ENCODE results near the gene C10orf88. TPM values are rescaled to one million over a fixed set of nuclear protein-coding genes. Genes with fewer than 3 reads are reported as not detected.

The C10orf88 gene
- total RNA-seq, 1 donor from 2014 or later = 11.8 TPM

GRCh38 chr10:122939856-122940543 is 14.0 kb downstream of the C10orf88 start:
- peaks cover 4% of the 10 kb centered on the region for H3K4me1 Mint-ChIP-seq
- DNase-seq (ENCODE audit: low read depth, low spot score) = no peak
- no peak overlapping the region for H3K27ac Mint-ChIP-seq (ENCODE audit: unreplicated experiment)
- H3K4me3 Mint-ChIP-seq = no peak overlapping the region
- TF ChIP-seq CTCF (conservative IDR thresholded peaks at IDR 0.05) = no peak
- H3K36me3 Mint-ChIP-seq (ENCODE audit: low read depth) = peaks cover 22% of the 10 kb centered on the region
- no peaks in the 10 kb centered on the region for H3K27me3 Mint-ChIP-seq (ENCODE audit: low read depth)
- no peaks in the 10 kb centered on the region for H3K9me3 Mint-ChIP-seq

DNA sequence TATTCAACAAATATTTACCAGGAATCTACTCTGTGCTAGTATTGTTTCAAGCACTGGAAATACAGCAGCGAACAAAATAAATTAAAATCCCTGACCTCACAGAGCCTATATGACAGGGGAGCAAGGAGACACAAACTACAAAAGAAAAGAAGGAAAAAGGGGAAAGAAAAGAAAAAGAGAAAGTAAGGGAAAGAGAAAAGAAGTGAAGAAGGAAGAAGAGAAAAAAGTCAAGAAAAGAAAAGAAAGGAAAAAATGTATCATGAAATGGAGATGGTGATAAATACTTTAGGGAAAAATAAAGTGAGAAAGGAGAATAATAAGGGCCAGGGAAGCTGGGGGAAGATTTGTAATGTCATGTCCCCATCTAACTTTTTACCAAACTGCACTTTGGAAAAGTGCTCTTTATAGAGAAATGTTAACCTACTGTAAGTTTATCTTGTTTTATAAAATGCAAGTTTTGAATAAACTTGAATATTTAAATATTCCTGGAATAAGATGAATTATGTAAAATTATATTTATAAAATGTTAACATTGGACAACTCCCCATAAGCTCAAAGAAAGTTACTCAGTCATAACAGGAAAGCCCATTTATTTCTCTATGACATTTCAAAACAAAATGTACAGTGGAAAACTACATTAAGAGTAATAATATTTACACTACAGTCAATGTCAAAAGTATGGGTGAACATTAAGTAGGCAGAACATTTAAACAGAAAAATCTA is 14.7 kb downstream of the C10orf88 start:
- H3K27me3 Mint-ChIP-seq (ENCODE audit: low read depth) = no peaks in the 10 kb centered on the region
- peaks cover 23% of the 10 kb centered on the region for H3K36me3 Mint-ChIP-seq (ENCODE audit: low read depth)
- H3K9me3 Mint-ChIP-seq = no peaks in the 10 kb centered on the region
- no peak overlapping the region for H3K27ac Mint-ChIP-seq (ENCODE audit: unreplicated experiment)
- TF ChIP-seq CTCF (conservative IDR thresholded peaks at IDR 0.05) = no peak
- H3K4me3 Mint-ChIP-seq = no peak overlapping the region
- peaks cover 4% of the 10 kb centered on the region for H3K4me1 Mint-ChIP-seq
- no peak for DNase-seq (ENCODE audit: low read depth, low spot score)

DNA sequence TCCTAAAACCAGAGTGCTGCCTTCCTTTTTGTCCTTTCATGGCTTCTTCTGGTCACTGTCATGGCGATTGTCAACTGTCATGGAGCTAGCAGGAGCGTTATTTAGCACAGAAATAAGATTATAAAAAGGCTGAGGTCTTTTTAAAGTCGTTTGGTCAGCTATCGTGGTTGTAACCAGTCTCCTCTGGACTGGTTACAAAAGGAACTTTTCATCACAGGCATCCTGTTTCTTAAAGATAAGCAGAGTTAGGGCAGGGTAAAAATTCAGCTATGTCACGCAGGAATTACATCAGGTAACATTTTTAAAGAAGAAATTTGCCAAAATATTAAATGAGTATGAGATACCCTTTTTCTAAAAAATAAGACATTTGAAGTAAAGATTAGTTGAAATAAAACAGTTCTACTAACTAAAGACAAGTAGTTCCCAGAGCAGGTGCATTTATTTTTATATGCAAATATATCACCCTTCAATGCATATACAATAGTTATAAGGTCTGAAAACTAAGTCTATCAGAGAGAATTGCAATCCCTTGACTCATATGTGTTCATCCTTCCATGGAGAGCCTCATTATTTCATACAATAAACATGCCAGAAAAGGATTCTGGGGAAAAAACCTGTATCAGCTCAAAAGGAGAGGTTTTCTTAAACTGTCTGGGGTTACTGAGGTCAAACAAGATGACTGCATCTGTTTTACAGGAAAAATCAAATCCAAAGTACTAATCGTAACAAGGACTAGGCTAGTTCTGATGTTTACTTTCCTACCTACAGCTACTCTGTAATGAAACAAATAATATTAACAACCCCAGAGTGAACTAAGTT is 22.7 kb downstream of the C10orf88 start:
- peaks cover 22% of the 10 kb centered on the region for H3K36me3 Mint-ChIP-seq (ENCODE audit: low read depth)
- no peak overlapping the region for H3K27ac Mint-ChIP-seq (ENCODE audit: unreplicated experiment)
- H3K4me1 Mint-ChIP-seq = no peaks in the 10 kb centered on the region
- peaks cover 2% of the 10 kb centered on the region for H3K9me3 Mint-ChIP-seq
- no peak for DNase-seq (ENCODE audit: low read depth, low spot score)
- H3K4me3 Mint-ChIP-seq = no peak overlapping the region
- no peak for TF ChIP-seq CTCF (conservative IDR thresholded peaks at IDR 0.05)
- H3K27me3 Mint-ChIP-seq (ENCODE audit: low read depth) = no peaks in the 10 kb centered on the region

- Mint-ChIP-seq H3K27ac (ENCODE audit: unreplicated experiment) (no peak overlapping the region), H3K9me3 (peaks cover 2% of the 10 kb centered on the region)
- no peak for TF ChIP-seq CTCF (conservative IDR thresholded peaks at IDR 0.05)
Measured at GRCh38 chr10:122930140-122930539, 23.9 kb downstream of the C10orf88 start.

DNA sequence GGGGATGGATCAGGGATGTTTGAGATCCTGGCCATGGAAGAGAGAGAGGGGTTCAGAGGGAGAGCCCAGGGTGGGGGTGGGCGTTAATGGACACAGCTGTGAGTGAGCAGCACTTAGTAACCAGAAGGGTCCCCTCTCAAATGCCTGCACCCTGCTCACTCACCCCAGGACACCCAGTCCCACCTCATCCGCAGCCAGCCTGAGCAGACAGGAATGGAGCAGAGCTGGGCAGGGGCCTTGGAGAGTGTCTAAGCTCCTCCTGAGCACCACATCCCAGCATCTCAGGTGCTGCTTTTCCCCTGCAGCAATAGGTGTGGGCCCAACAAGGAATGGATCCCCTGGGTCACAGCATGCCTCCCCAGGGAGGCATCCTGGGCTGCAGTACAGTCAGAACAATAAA is 38.3 kb downstream of the C10orf88 start:
- Mint-ChIP-seq H3K27me3 (ENCODE audit: low read depth) (peaks cover 2% of the 10 kb centered on the region), H3K9me3 (no peaks in the 10 kb centered on the region), H3K4me1 (no peaks in the 10 kb centered on the region), H3K4me3 (no peak overlapping the region), H3K36me3 (ENCODE audit: low read depth) (peaks cover 2% of the 10 kb centered on the region), H3K27ac (ENCODE audit: unreplicated experiment) (no peak overlapping the region)
- TF ChIP-seq CTCF (conservative IDR thresholded peaks at IDR 0.05) = no peak
- DNase-seq (ENCODE audit: low read depth, low spot score) = no peak

More at GRCh38 chr10:122930140-122930539, 23.9 kb downstream of the C10orf88 start:
- DNase-seq (ENCODE audit: low read depth, low spot score) = no peak
- H3K36me3 Mint-ChIP-seq (ENCODE audit: low read depth) = peaks cover 17% of the 10 kb centered on the region
- H3K27me3 Mint-ChIP-seq (ENCODE audit: low read depth) = no peaks in the 10 kb centered on the region
- H3K4me3 Mint-ChIP-seq = no peak overlapping the region
- no peaks in the 10 kb centered on the region for H3K4me1 Mint-ChIP-seq
